HepG2 (cell line): ENCODE measurements around the gene HOXA1. TPM values are rescaled to one million over a fixed set of nuclear protein-coding genes. Genes with fewer than 3 reads are reported as not detected.

Source experiments
- BCL6 ChIP-seq: IDR thresholded peaks from 2 replicates; pipeline ENCODE4 v1.6.1; 2016; ENCODE audit warnings: missing genetic modification reagents, missing compliant biosample characterization
- ELF1 ChIP-seq: sonication (generic); formaldehyde crosslinking; IDR thresholded peaks from 2 replicates; pipeline ENCODE4 v1.4.0; 2020; ENCODE audit warnings: missing genetic modification reagents
- FOXP4 ChIP-seq: sonication (generic); formaldehyde crosslinking; IDR thresholded peaks from 2 replicates; pipeline ENCODE4 v1.4.0; 2020; ENCODE audit warnings: missing genetic modification reagents
- GATAD2A ChIP-seq: IDR thresholded peaks from 2 replicates; pipeline ENCODE4 v1.6.1; 2016
- HMG20B ChIP-seq: conservative IDR thresholded peaks from 2 replicates; pipeline ENCODE4 v1.6.1; 2016; ENCODE audit warnings: missing genetic modification reagents, missing compliant biosample characterization
- KDM4B ChIP-seq: sonication (generic); formaldehyde crosslinking; IDR thresholded peaks from 2 replicates; pipeline ENCODE4 v1.4.0; 2020; ENCODE audit warnings: missing genetic modification reagents
- KDM6A ChIP-seq: IDR thresholded peaks from 2 replicates; pipeline ENCODE4 v1.6.1; 2016; ENCODE audit warnings: low read depth
- KLF13 ChIP-seq: sonication (generic); formaldehyde crosslinking; IDR thresholded peaks from 2 replicates; pipeline ENCODE4 v1.4.0; 2020; ENCODE audit warnings: mild to moderate bottlenecking, missing genetic modification reagents
- MLXIP ChIP-seq: sonication (generic); formaldehyde crosslinking; IDR thresholded peaks from 2 replicates; pipeline ENCODE4 v1.9.0; 2021; ENCODE audit warnings: missing genetic modification reagents, borderline replicate concordance
- NR1H2 ChIP-seq: sonication (generic); formaldehyde crosslinking; IDR thresholded peaks from 2 replicates; pipeline ENCODE4 v1.8.1; 2022; ENCODE audit warnings: low read depth, missing genetic modification reagents, borderline replicate concordance
- NR2F6 ChIP-seq, 2 experiments: IDR thresholded peaks; 2 replicates each; pipeline ENCODE4 v1.6.1; 2016; ENCODE audit warnings: antibody characterized with exemption in 1 of 2, mild to moderate bottlenecking in 1 of 2
- RCOR2 ChIP-seq: IDR thresholded peaks from 2 replicates; pipeline ENCODE4 v1.6.1; 2016; ENCODE audit warnings: missing biosample characterization, missing genetic modification reagents
- REPIN1 ChIP-seq: sonication (generic); formaldehyde crosslinking; IDR thresholded peaks from 2 replicates; pipeline ENCODE4 v1.8.0; 2022; ENCODE audit warnings: missing genetic modification reagents, low read depth, mild to moderate bottlenecking, borderline replicate concordance
- SMYD3 ChIP-seq: sonication (generic); formaldehyde crosslinking; IDR thresholded peaks from 2 replicates; pipeline ENCODE4 v1.8.1; 2023; ENCODE audit warnings: mild to moderate bottlenecking, missing genetic modification reagents
- TARDBP ChIP-seq: sonication (generic); formaldehyde crosslinking; IDR thresholded peaks from 2 replicates; pipeline ENCODE4 v1.8.0; 2022; ENCODE audit warnings: mild to moderate bottlenecking, missing genetic modification reagents
- ZNF224 ChIP-seq: sonication (generic); formaldehyde crosslinking; IDR thresholded peaks from 2 replicates; pipeline ENCODE4 v1.5.0; 2020; ENCODE audit warnings: mild to moderate bottlenecking, missing genetic modification reagents
- ZNF326 ChIP-seq: sonication (generic); formaldehyde crosslinking; IDR thresholded peaks from 2 replicates; pipeline ENCODE4 v1.4.0; 2020; ENCODE audit warnings: missing genetic modification reagents, borderline replicate concordance
- ZNF329 ChIP-seq: sonication (generic); formaldehyde crosslinking; IDR thresholded peaks from 2 replicates; pipeline ENCODE4 v1.9.0; 2021; ENCODE audit warnings: low read depth, mild to moderate bottlenecking, missing genetic modification reagents
- ZNF576 ChIP-seq: sonication (generic); formaldehyde crosslinking; IDR thresholded peaks from 2 replicates; pipeline ENCODE4 v1.4.0; 2020; ENCODE audit warnings: mild to moderate bottlenecking, missing genetic modification reagents
- ZNF589 ChIP-seq: sonication (generic); formaldehyde crosslinking; conservative IDR thresholded peaks from 2 replicates; pipeline ENCODE4 v1.8.0; 2022; ENCODE audit warnings: mild to moderate bottlenecking, moderate library complexity, missing genetic modification reagents
- ZSCAN5A ChIP-seq: sonication (generic); formaldehyde crosslinking; IDR thresholded peaks from 2 replicates; pipeline ENCODE4 v1.8.0; 2022; ENCODE audit warnings: mild to moderate bottlenecking, missing genetic modification reagents, borderline replicate concordance
- polyA plus RNA-seq, 8 experiments: library from polyadenylated mRNA; depleted of rRNA in 3 of 8; stranded (reverse) in 7 of 8; unstranded in 1 of 8; fragments of >200 nt; fragmentation: Illumina TruSeq in 4 of 8; extraction: Trizol in 4 of 8; gene quantifications; 2 replicates each; pipeline versions ENCODE4 v1.2.1 to v1.2.3, GENCODE V29; 2011 to 2016; ENCODE audit warnings: low read depth in 4 of 8, missing spikeins in 1 of 8, mixed read lengths in 1 of 8; ENCODE audit not compliant: insufficient read depth in 1 of 8
- total RNA-seq, 5 experiments: library from RNA; depleted of rRNA; stranded (reverse); fragments of >200 nt; fragmentation: Illumina TruSeq; extraction: Trizol; gene quantifications; 2 replicates each; pipeline ENCODE4 v1.2.3, GENCODE V29; 2016; ENCODE audit warnings: low read depth in 1 of 5
- TF ChIP-seq, protein P1 (sequence below): sonication (generic); formaldehyde crosslinking; IDR thresholded peaks from 2 replicates; pipeline ENCODE4 v1.8.0; 2022; ENCODE audit warnings: missing genetic modification reagents, mild to moderate bottlenecking, moderate library complexity, borderline replicate concordance

The HOXA1 gene
- total and polyA plus RNA-seq, 2 of the 13 experiments (the other 11 are each of a cell fraction or from before 2014, with no cell fraction given) = 0.18 to 0.20 TPM

- TF ChIP-seq TARDBP (CRISPR knock-in tag) (peak; percentile 71; the same call in 1 of the 2 replicates), ZNF329 (CRISPR knock-in tag) (no peak), ZSCAN5A (CRISPR knock-in tag) (no peak), FOXP4 (peak; percentile 66), NR1H2 (CRISPR knock-in tag) (no peak), ZNF589 (CRISPR knock-in tag) (no peak), SMYD3 (CRISPR knock-in tag) (no peak), KLF13 (CRISPR knock-in tag) (no peak), KDM4B (CRISPR knock-in tag) (no peak), RCOR2 (CRISPR knock-in tag) (no peak), MLXIP (CRISPR knock-in tag) (no peak), ELF1 (CRISPR knock-in tag) (no peak), HMG20B (CRISPR knock-in tag) (no peak), ZNF326 (CRISPR knock-in tag) (no peak), BCL6 (peak; percentile 92), ZNF224 (no peak), NR2F6 (IDR thresholded peaks at IDR 0.05) (peak; percentile 83), NR2F6 (CRISPR knock-in tag; IDR thresholded peaks at IDR 0.05) (peak; percentile 69), REPIN1 (CRISPR knock-in tag) (no peak), GATAD2A (CRISPR knock-in tag) (peak; percentile 80), ZNF576 (CRISPR knock-in tag) (no peak), KDM6A (peak; percentile 59; the same call in 1 of the 2 replicates)
- TF ChIP-seq, protein P1, sequence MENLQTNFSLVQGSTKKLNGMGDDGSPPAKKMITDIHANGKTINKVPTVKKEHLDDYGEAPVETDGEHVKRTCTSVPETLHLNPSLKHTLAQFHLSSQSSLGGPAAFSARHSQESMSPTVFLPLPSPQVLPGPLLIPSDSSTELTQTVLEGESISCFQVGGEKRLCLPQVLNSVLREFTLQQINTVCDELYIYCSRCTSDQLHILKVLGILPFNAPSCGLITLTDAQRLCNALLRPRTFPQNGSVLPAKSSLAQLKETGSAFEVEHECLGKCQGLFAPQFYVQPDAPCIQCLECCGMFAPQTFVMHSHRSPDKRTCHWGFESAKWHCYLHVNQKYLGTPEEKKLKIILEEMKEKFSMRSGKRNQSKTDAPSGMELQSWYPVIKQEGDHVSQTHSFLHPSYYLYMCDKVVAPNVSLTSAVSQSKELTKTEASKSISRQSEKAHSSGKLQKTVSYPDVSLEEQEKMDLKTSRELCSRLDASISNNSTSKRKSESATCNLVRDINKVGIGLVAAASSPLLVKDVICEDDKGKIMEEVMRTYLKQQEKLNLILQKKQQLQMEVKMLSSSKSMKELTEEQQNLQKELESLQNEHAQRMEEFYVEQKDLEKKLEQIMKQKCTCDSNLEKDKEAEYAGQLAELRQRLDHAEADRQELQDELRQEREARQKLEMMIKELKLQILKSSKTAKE = peak; percentile 86
Measured at GRCh38 chr7:27133409-27134231, 37.8 kb upstream of the HOXA1 start (continued).
